Jurkat, Clone E6-1 (cell line): ENCODE data around the gene WNT2B.

ENCODE experiments used
- DNase-seq: peaks from one replicate; pipeline ENCODE4 v3.0.0-alpha.2; 2011; ENCODE audit warnings: low read depth, low spot score
- H3K4me3 ChIP-seq: 2 replicates; pipeline ENCODE4 v1.5.1; 2011; ENCODE audit warnings: mild to moderate bottlenecking, low read length, control low read depth, moderate library complexity

The WNT2B gene

DNA sequence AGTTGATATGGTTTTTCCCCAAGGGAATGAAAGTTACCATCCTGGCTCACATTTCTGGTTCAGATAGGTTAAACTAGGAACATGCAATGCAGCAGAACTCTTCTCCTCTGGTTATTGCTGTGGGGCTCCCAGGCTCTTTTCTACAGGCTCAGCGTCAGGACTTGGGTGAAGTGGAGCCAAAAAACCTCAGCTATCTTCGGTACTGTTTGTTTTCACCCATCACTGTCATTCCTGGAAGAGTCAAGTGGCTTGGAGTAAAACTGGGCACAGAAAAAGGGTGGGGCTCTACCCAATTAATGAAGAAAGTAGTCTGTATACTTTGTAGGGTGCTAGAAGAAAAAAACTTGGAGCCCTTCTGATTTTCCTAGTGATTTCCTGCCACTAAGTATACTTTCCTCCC, 9.4 kb downstream of the WNT2B start:
- H3K4me3 ChIP-seq: no peak overlapping the region
- no peak for DNase-seq

GRCh38 chr1:112520166-112520565, 11.4 kb downstream of the WNT2B start:
- no peak overlapping the region for H3K4me3 ChIP-seq
- DNase-seq: peak; percentile 32

DNA sequence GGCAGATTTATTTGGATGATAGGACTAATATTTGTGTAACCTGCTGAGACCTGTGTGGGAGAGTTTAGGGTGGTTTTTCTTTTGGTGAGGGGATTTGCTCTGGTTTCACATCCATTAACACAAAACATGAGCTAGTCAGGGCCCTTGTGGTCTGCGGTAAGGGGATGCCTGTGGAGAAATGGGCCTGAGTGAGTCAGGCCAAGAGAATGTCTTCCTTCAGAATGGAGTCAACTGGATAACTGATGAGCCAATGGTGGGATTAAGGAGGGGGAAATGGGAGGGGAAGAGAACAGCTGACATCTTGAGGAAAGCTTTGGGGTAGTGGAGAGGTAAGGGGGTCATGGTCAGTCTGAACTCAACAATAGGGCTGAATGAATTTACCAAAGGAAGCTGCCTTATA, 13.9 kb downstream of the WNT2B start:
- no peak overlapping the region for H3K4me3 ChIP-seq
- no peak for DNase-seq

GRCh38 chr1:112524251-112524650, 15.5 kb downstream of the WNT2B start:
- no peak overlapping the region for H3K4me3 ChIP-seq
- no peak for DNase-seq

DNA sequence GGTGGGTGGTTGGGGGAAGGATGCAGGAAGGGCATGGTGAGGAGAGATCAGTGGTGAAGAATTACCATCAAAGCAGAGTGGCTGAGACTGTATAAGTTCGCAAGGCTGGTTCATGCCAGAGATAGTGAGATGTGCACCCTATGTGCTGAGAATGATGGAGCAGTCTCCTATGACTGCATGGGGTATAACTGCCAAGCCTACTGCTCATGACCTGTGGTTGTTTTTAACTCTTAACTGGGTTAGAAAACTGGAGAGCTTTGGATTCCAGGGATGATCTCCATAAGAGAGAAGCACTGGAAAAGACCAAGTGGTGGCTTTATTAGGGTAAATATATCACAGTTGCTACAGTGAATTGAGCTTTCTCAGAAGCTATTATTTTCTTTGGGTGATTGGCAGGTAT, 16.2 kb downstream of the WNT2B start:
- no peak for DNase-seq
- no peak overlapping the region for H3K4me3 ChIP-seq

DNA sequence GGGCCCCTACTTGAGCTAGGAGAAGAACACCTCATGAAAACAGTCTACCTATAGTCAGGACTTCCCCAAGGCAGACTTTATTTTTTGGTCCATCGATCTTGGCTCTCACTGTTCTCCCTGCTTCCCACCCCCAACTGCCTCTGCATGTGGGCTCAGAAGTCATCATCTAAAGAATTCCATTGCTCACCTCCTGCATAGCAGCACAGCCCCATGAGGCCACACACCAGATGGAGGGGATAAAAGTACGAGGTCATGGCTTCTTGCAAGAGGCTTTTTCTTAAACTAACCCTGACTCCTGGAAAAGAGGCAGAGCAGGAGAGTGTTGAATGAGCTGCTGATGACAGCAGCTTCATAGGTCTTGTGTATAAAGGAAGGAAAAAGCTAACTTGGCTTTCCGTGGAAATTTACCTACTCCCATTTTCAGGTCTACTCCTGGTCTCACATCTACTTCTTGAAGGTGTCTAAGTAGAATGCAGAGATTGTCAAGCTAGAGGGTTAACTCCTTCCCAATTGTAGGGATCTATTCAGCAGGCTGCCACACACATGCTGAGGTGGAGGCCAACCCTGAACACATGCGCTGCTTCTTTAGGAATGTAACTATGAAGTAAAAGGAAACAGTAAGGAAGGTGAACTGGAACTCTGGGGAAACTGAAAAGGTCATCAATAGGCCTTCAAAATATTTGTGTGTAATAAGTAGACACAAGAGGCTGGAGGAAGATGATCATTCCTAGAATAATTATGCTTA, 18.7 kb downstream of the WNT2B start:
- DNase-seq: no peak
- no peak overlapping the region for H3K4me3 ChIP-seq

DNA sequence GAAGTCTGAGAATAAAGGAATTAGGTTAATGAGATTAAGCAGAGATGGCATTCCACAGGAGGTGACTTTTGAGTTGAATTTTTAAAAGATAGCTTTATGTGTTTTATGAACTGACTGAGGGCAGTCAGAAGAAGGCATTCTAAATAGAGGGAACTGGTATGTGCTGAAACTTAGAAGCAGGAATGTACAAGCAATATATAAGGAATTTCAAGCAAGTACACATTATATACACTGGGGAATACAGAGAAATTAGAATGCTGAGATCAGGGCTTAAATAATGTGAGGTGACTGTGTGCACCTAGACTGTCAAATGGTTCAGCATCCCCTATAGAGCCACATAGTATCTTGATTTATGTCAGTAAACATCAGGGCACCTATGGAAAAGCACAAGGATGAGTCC, 19.3 kb downstream of the WNT2B start:
- no peak for DNase-seq
- H3K4me3 ChIP-seq: no peak overlapping the region

DNA sequence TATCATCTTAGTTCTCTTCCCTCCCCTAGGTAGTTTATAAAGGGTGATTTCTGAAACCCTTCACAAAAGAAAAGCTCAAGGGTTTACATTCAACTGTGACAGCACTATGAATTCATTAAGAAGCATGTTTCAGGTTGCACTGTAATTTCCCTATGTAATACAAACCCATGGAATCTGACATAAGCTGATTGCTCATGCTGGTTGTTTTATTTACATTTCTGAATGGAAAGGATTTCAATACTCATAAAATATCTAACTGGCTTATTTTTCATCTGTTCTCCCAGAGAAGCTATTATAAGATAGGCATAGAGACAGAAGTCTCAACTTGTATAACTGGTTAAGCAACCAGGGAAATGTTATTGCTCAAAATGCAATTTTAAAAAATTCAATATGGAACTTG, 20.5 kb downstream of the WNT2B start:
- no peak for DNase-seq
- H3K4me3 ChIP-seq: no peak overlapping the region

GRCh38 chr1:112530832-112531231, 22.1 kb downstream of the WNT2B start:
- H3K4me3 ChIP-seq: no peak overlapping the region
- no peak for DNase-seq

DNA sequence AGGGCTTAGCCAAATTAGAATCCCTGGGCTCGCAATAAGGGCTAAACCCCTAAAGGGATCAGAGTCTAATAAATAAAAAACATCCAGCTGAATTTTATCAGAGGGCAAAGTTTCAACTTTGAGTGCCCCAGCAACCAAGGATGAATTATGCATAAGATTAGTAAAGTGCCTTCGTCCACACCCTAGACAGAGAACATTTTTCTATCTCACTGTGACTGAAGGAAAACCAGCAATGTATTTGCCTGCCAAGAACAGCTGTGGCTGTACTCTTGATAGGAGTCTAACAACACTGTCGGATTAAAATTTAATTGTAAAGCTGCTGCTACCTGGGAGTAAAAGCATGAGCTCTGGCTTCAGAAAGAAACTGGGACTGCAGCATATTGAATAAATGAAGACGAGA, 23.3 kb downstream of the WNT2B start:
- no peak for DNase-seq
- no peak overlapping the region for H3K4me3 ChIP-seq

- H3K4me3 ChIP-seq: no peak overlapping the region
- no peak for DNase-seq
Measured at GRCh38 chr1:112533029-112533428, 24.3 kb downstream of the WNT2B start.

- no peak for DNase-seq
- H3K4me3 ChIP-seq: no peak overlapping the region
Measured at GRCh38 chr1:112536561-112536960, 27.8 kb downstream of the WNT2B start.

DNA sequence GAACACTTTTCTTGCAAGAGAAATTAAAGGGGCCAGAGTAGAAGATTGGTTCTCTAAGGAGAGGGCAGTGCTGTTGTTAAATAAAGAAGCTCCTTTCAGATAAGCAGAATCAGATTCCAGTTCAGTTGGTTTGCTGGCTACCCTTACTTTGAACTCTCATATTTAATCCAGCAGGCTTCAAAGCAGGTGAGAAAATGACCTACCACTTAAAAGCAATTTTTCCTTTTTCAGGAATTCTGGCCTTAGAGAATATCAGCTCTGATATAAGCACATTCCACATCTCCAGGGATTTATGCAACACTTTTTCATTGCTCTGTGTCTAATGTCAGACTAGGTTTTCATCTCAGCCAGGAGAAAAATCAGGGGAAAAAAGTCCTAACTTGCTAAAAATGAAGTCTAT, 28.7 kb downstream of the WNT2B start:
- no peak for DNase-seq
- H3K4me3 ChIP-seq: no peak overlapping the region

DNA sequence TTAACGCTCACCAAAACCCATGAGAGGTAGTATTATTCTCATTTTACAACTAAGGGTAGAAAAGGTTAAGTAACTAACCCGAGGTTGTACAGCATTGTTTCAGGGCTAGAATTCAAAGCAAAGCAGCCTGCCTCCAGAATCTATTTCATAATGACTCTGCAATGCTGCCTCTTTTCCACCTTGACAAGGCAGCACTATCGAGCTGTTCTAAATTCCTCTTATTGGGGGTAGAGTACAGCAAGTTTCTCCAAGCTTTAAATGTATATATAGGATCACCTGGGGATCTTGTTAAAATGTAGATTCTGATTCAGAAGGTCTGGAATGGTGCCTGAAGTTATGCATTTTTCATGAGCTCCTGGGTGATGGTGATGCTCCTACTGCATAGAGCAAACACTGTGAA, 30.1 kb downstream of the WNT2B start:
- no peak overlapping the region for H3K4me3 ChIP-seq
- DNase-seq: no peak

GRCh38 chr1:112540226-112540794, 31.5 kb downstream of the WNT2B start:
- DNase-seq: no peak
- H3K4me3 ChIP-seq: no peak overlapping the region

DNA sequence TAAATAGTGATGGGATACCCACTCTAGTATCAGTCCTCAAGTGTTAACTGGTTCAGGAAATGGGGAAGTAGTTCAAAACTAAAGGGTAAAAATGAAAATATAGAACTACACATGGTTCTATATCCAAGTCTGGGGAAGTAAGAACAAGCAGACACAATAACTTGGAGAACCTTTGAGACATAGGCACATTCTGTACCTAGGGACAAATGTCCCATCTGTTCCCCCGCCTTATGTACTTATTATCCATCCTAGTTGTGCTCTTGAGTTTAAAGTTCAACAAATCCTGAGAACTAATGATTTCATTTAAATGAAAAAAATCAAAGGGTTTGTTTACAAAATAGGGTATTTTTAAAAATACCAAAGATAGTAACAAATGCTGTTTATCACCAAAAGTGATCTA, 32.5 kb downstream of the WNT2B start:
- no peak overlapping the region for H3K4me3 ChIP-seq
- no peak for DNase-seq

DNA sequence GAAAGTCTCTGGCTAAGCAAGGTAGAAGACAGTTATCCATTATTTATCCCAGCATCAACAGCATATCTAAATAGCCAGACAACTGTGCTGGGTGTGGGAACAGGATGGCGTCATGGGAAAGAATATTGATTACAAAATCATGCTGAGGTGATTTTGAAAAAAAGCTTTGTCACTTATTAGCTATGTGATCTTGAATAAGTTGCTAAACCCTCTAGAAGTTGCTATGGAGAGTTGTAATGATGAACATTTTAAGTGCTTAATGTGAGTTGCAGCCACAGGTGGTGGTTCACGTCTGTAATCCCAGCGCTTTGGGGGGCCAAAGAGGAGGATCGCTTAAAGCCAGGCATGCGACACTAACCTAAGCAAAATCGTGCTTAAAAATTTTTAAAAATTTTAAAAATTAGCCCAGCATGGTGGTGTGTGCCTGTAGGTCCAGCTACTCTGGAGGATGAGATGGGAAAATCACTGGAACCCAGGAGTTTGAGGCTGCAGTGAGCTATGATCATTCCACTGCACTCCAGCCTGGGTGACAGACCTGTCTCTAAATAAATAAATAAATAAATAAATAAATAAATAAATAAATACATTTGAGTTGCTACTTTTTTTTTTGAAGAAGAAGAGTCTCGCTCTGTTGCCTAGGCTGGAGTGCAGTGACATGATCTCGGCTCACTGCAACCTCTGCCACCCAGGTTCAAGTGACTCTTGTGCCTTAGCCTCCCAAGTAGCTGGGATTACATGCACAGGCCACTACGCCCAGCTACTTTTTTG, 33.6 kb downstream of the WNT2B start:
- DNase-seq: no peak
- H3K4me3 ChIP-seq: no peak overlapping the region

- no peak for DNase-seq
- no peak overlapping the region for H3K4me3 ChIP-seq
Measured at GRCh38 chr1:112544011-112544688, 35.4 kb downstream of the WNT2B start.

- no peak overlapping the region for H3K4me3 ChIP-seq
- DNase-seq: no peak
Measured at GRCh38 chr1:112544751-112545150, 36.0 kb downstream of the WNT2B start.

- DNase-seq: no peak
- no peak overlapping the region for H3K4me3 ChIP-seq
Measured at GRCh38 chr1:112546076-112546475, 37.3 kb downstream of the WNT2B start.
